Measurements from ENCODE around the gene IFNGR1. TPM values are rescaled to one million over a fixed set of nuclear protein-coding genes. Genes with fewer than 3 reads are reported as not detected.

IFNGR1 gene
- total and polyA plus RNA-seq, 10 of the 15 experiments (the other 5 are each of a cell fraction or from before 2014, with no cell fraction given) = 89.0 to 296 (median 138) TPM

DNA sequence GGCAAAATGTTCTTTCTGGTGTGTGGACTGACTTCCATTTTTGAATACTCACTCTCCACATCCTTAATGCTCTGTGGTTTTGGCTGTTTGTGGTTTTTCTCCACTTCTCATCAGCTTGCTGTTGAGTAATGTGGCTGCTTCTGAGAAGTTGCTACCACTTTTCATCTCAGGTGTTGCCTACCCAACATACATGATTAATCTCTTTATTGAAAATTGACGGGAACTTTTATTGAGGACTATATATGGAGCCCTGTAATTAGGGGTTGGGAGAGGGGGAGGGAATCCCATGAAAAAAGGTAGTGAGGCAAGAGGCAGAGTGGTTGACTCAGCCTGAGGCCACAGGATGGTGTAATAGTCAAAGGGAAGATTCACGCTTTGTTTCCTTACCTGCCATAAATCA lies 63.4 kb downstream of the IFNGR1 start (continued):
- TF ChIP-seq TCF7 (IDR thresholded peaks at IDR 0.05; ENCODE audit: borderline replicate concordance) (no peak), KDM1A (IDR thresholded peaks at IDR 0.05; ENCODE audit: borderline replicate concordance) (no peak), NR2C1 (IDR thresholded peaks at IDR 0.05) (no peak), KAT2A (conservative IDR thresholded peaks at IDR 0.05; ENCODE audit: control insufficient read depth, low read depth, low read length) (no peak), CEBPB (IDR thresholded peaks at IDR 0.05; ENCODE audit: borderline replicate concordance in 1 of 2, low read depth in 2 of 2, low read length in 2 of 2) (no peak), RCOR1 (conservative IDR thresholded peaks at IDR 0.05; ENCODE audit: low read depth, low read length) (no peak), RAD51 (IDR thresholded peaks at IDR 0.05) (no peak), TAF1 (IDR thresholded peaks at IDR 0.05; ENCODE audit: borderline replicate concordance, low read depth, low read length) (no peak), NFYA (IDR thresholded peaks at IDR 0.05; ENCODE audit: borderline replicate concordance, low read depth, low read length) (no peak), NBN (IDR thresholded peaks at IDR 0.05) (0 out of 2 replicates have a peak, but pooled peaks have one; percentile 22), FOS (IDR thresholded peaks at IDR 0.05; ENCODE audit: borderline replicate concordance, extremely low read depth, insufficient read length) (no peak), ZNF384 (IDR thresholded peaks at IDR 0.05; ENCODE audit: borderline replicate concordance, low read depth, low read length) (no peak), ZNF274 (IDR thresholded peaks at IDR 0.05; ENCODE audit: insufficient read depth, insufficient read length) (no peak), NFYB (IDR thresholded peaks at IDR 0.05; ENCODE audit: insufficient read depth, low read depth, low read length) (no peak), TCF3 (IDR thresholded peaks at IDR 0.05; ENCODE audit: borderline replicate concordance, insufficient read depth, low read depth, low read length) (no peak), ZNF24 (IDR thresholded peaks at IDR 0.05) (no peak)
- TF ChIP-seq, protein P1, sequence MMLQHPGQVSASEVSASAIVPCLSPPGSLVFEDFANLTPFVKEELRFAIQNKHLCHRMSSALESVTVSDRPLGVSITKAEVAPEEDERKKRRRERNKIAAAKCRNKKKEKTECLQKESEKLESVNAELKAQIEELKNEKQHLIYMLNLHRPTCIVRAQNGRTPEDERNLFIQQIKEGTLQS (IDR thresholded peaks at IDR 0.05; ENCODE audit: borderline replicate concordance, extremely low read depth, low read depth, low read length) = no peak
- TF ChIP-seq, protein P2, sequence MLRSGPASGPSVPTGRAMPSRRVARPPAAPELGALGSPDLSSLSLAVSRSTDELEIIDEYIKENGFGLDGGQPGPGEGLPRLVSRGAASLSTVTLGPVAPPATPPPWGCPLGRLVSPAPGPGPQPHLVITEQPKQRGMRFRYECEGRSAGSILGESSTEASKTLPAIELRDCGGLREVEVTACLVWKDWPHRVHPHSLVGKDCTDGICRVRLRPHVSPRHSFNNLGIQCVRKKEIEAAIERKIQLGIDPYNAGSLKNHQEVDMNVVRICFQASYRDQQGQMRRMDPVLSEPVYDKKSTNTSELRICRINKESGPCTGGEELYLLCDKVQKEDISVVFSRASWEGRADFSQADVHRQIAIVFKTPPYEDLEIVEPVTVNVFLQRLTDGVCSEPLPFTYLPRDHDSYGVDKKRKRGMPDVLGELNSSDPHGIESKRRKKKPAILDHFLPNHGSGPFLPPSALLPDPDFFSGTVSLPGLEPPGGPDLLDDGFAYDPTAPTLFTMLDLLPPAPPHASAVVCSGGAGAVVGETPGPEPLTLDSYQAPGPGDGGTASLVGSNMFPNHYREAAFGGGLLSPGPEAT (IDR thresholded peaks at IDR 0.05; ENCODE audit: low read depth) = 0 out of 2 replicates have a peak, but pooled peaks have one; percentile 19
- TF ChIP-seq, protein P3, sequence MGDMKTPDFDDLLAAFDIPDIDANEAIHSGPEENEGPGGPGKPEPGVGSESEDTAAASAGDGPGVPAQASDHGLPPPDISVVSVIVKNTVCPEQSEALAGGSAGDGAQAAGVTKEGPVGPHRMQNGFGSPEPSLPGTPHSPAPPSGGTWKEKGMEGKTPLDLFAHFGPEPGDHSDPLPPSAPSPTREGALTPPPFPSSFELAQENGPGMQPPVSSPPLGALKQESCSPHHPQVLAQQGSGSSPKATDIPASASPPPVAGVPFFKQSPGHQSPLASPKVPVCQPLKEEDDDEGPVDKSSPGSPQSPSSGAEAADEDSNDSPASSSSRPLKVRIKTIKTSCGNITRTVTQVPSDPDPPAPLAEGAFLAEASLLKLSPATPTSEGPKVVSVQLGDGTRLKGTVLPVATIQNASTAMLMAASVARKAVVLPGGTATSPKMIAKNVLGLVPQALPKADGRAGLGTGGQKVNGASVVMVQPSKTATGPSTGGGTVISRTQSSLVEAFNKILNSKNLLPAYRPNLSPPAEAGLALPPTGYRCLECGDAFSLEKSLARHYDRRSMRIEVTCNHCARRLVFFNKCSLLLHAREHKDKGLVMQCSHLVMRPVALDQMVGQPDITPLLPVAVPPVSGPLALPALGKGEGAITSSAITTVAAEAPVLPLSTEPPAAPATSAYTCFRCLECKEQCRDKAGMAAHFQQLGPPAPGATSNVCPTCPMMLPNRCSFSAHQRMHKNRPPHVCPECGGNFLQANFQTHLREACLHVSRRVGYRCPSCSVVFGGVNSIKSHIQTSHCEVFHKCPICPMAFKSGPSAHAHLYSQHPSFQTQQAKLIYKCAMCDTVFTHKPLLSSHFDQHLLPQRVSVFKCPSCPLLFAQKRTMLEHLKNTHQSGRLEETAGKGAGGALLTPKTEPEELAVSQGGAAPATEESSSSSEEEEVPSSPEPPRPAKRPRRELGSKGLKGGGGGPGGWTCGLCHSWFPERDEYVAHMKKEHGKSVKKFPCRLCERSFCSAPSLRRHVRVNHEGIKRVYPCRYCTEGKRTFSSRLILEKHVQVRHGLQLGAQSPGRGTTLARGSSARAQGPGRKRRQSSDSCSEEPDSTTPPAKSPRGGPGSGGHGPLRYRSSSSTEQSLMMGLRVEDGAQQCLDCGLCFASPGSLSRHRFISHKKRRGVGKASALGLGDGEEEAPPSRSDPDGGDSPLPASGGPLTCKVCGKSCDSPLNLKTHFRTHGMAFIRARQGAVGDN (IDR thresholded peaks at IDR 0.05) = no peak
- TF ChIP-seq, protein P4, sequence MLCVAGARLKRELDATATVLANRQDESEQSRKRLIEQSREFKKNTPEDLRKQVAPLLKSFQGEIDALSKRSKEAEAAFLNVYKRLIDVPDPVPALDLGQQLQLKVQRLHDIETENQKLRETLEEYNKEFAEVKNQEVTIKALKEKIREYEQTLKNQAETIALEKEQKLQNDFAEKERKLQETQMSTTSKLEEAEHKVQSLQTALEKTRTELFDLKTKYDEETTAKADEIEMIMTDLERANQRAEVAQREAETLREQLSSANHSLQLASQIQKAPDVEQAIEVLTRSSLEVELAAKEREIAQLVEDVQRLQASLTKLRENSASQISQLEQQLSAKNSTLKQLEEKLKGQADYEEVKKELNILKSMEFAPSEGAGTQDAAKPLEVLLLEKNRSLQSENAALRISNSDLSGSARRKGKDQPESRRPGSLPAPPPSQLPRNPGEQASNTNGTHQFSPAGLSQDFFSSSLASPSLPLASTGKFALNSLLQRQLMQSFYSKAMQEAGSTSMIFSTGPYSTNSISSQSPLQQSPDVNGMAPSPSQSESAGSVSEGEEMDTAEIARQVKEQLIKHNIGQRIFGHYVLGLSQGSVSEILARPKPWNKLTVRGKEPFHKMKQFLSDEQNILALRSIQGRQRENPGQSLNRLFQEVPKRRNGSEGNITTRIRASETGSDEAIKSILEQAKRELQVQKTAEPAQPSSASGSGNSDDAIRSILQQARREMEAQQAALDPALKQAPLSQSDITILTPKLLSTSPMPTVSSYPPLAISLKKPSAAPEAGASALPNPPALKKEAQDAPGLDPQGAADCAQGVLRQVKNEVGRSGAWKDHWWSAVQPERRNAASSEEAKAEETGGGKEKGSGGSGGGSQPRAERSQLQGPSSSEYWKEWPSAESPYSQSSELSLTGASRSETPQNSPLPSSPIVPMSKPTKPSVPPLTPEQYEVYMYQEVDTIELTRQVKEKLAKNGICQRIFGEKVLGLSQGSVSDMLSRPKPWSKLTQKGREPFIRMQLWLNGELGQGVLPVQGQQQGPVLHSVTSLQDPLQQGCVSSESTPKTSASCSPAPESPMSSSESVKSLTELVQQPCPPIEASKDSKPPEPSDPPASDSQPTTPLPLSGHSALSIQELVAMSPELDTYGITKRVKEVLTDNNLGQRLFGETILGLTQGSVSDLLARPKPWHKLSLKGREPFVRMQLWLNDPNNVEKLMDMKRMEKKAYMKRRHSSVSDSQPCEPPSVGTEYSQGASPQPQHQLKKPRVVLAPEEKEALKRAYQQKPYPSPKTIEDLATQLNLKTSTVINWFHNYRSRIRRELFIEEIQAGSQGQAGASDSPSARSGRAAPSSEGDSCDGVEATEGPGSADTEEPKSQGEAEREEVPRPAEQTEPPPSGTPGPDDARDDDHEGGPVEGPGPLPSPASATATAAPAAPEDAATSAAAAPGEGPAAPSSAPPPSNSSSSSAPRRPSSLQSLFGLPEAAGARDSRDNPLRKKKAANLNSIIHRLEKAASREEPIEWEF (IDR thresholded peaks at IDR 0.05; ENCODE audit: insufficient replicate concordance, low read depth, low read length) = no peak

All from GM12878 (cell line).